ENCODE measurements around the gene TRIB2.

GRCh38 chr2:12731701-12732280, 15.1 kb downstream of the TRIB2 start:
- TF ChIP-seq CTCF (IDR thresholded peaks at IDR 0.05) (no peak), POLR2AphosphoS5 (IDR thresholded peaks at IDR 0.05) (no peak)

Measured in upper lobe of left lung (tissue), 4 donors.